Measurements from ENCODE around the gene PRAMEF8. TPM values are rescaled to one million over a fixed set of nuclear protein-coding genes. Genes with fewer than 3 reads are reported as not detected.
"Not testable (repeated sequence)": the region's sequence is repeated elsewhere in the genome, so short reads cannot be mapped to it uniquely, and the experiment has no call there.

Gene PRAMEF8
- not detected in 2 replicates for total RNA-seq

- intact Hi-C loops (cut with micrococcal nuclease), result not testable (repeated sequence)
These were observed at the start of gene PRAMEF8 for GRCh38 chr1:13285037-13285436. PRAMEF8 (minus strand) TSS chr1:13285137; CDS start chr1:13284091, 1,046 bp downstream.

GRCh38 chr1:13315281-13315680 is 30.3 kb upstream of the PRAMEF8 start, which contains the start of gene PRAMEF15:
PRAMEF15 (plus strand) TSS chr1:13315581; CDS start chr1:13318408, 2,827 bp downstream.
- intact Hi-C loops (cut with micrococcal nuclease), result not testable (repeated sequence)

GRCh38 chr1:13303239-13303638 is 18.3 kb upstream of the PRAMEF8 start, which contains the start of gene PRAMEF33:
PRAMEF33 (plus strand) TSS chr1:13303539; CDS start chr1:13305955, 2,416 bp downstream.
- intact Hi-C loops (cut with micrococcal nuclease), result not testable (repeated sequence)

GRCh38 chr1:13302197-13302596 is 17.3 kb upstream of the PRAMEF8 start:
- intact Hi-C loops (cut with micrococcal nuclease), result not testable (repeated sequence)

- intact Hi-C loops (cut with micrococcal nuclease), result not testable (repeated sequence)
These were observed 13.8 kb upstream of the PRAMEF8 start for GRCh38 chr1:13298699-13299098.

GRCh38 chr1:13297216-13297931 is 12.4 kb upstream of the PRAMEF8 start:
- intact Hi-C loops (cut with micrococcal nuclease), result not testable (repeated sequence)

- intact Hi-C loops (cut with micrococcal nuclease), result not testable (repeated sequence)
These were observed 4.1 kb upstream of the PRAMEF8 start for GRCh38 chr1:13289030-13289429.

- intact Hi-C loops (cut with micrococcal nuclease), result not testable (repeated sequence)
These were observed 5.3 kb downstream of the PRAMEF8 start for GRCh38 chr1:13279617-13280016.

GRCh38 chr1:13277016-13277415 is 7.9 kb downstream of the PRAMEF8 start:
- intact Hi-C loops (cut with micrococcal nuclease), result not testable (repeated sequence)

- intact Hi-C loops (cut with micrococcal nuclease), result not testable (repeated sequence)
These were observed 19.8 kb downstream of the PRAMEF8 start for GRCh38 chr1:13265124-13265523.

GRCh38 chr1:13253898-13254297 is 31.0 kb downstream of the PRAMEF8 start, which contains the start of gene PRAMEF5:
PRAMEF5 (plus strand) TSS chr1:13254198; CDS start chr1:13259269, 5,071 bp downstream.
- intact Hi-C loops (cut with micrococcal nuclease), result not testable (repeated sequence)

GRCh38 chr1:13247122-13247521 is 37.8 kb downstream of the PRAMEF8 start:
- intact Hi-C loops (cut with micrococcal nuclease), result not testable (repeated sequence)

GRCh38 chr1:13246554-13246871 is 38.4 kb downstream of the PRAMEF8 start:
- intact Hi-C loops (cut with micrococcal nuclease), result not testable (repeated sequence)

- intact Hi-C loops (cut with micrococcal nuclease), result not testable (repeated sequence)
These were observed 38.9 kb downstream of the PRAMEF8 start for GRCh38 chr1:13245841-13246553.

- intact Hi-C loops (cut with micrococcal nuclease), result not testable (repeated sequence)
These were observed 41.2 kb downstream of the PRAMEF8 start for GRCh38 chr1:13243536-13244263.

- intact Hi-C loops (cut with micrococcal nuclease), result not testable (repeated sequence)
These were observed 45.3 kb downstream of the PRAMEF8 start for GRCh38 chr1:13239633-13240032.

- intact Hi-C loops (cut with micrococcal nuclease), result not testable (repeated sequence)
These were observed 47.4 kb downstream of the PRAMEF8 start for GRCh38 chr1:13237572-13237971.

- intact Hi-C loops (cut with micrococcal nuclease), result not testable (repeated sequence)
These were observed 50.9 kb downstream of the PRAMEF8 start for GRCh38 chr1:13234057-13234456.

- intact Hi-C loops (cut with micrococcal nuclease), result not testable (repeated sequence)
These were observed 52.9 kb downstream of the PRAMEF8 start for GRCh38 chr1:13232056-13232455.
